ENCODE data around the gene LHPP.

LHPP gene

DNA sequence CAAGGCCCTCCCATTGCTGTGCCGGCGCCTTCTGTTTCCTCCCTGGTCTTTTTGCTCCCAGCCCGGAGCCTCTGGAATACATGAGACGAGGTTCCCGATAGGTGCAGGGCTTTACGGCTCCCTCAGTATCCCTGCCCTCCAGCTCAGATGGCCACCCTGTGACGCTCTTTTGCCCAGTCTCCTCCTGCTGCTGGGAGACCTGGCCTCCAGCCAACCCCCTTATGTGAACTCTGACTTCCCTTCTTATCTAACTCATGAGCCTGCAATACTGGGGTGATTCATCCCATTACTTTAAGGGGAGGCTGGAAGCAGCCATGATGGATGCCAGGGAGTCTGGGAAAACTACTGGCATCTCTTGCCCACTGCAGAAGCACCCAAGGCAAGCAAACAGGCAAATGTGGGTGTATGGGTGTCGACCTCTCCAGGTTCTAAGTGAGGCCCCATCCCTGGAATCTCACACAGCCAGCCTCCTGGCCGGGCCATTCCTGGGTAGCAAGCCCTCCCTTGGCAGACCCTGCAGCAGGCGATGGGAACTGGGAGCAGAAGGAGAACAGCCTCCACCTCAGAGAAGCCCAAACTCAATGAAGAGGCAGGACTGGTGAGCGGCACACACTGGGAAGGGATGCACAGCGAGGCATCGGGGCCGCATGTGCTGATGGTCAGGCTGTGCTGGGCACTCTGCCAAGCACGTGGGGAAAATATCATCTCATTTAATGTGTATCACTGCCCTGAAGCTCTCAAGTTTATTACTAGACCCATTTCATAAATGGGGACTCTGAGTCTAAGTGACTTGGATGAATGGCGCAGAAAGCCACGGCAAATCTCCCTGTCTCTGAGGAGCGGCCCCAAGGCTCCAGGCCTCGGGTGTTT lies 185.1 kb downstream of the LHPP start:
- Mint-ChIP-seq H3K36me3 (ENCODE audit: low read depth) (no peaks in the 10 kb centered on the region), H3K27me3 (no peaks in the 10 kb centered on the region), H3K9me3 (no peaks in the 10 kb centered on the region), H3K27ac (peak overlapping the region; percentile 62), H3K4me3 (no peak overlapping the region), H3K4me1 (peaks cover 80% of the 10 kb centered on the region)
- no peak for DNase-seq
- no peak for ATAC-seq

DNA sequence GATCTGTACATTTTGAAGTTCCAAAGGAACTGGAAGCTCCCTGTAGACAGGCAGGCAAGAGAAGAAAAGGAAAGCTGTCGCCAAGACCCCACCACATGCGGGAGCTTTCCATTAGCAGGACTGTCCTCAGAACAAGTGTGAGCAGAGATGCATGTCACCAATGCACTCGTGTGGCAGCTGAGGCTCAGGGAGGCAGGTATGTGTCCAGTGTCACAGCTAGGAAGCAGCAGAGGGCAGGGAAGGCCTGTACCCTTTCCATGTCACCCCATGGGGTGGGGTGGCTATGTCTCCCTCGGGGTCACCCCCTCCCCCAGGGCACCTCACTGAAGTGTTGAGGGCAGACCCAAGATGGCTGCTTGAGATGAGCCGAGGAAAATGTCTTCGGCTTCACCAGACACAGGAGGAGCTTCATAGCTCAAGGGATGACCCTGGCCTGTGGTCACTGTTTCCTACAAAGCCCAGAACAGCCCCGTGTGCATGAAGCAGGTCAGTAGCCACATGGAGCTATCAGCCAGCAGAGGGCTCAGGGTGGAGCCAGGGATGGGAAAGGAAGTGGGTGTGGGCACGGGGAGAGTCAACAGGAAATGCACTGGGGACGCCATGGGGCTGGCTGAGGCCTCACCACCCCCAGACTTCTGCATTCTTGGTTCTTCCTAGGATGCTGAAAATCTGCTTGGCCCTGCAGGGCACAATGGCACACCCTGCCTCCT lies 186.0 kb downstream of the LHPP start:
- ATAC-seq (peak; percentile 73), DNase-seq (peak; percentile 61)
- Mint-ChIP-seq H3K27me3 (no peaks in the 10 kb centered on the region), H3K27ac (peak overlapping the region; percentile 62), H3K36me3 (ENCODE audit: low read depth) (no peaks in the 10 kb centered on the region), H3K4me1 (peaks cover 82% of the 10 kb centered on the region), H3K4me3 (no peak overlapping the region), H3K9me3 (no peaks in the 10 kb centered on the region)

DNA sequence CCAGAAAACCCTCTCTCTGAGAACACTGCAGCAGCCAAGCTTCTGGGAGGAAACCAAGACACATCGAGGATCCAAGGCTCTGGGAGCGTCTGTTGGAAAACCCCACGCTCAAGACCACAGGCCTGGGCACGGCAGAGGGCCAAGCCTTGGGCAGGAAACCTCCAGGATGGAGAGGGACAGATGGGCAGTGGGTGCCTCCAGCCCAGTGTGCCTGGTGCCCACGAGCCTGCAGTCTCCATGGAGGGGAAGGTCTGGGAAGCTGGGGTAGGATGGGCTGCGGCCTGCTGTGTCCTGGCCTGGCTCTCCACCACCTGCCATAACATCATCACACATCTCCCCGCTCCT lies 186.5 kb downstream of the LHPP start:
- ATAC-seq = no peak
- peak overlapping the region; percentile 62 for H3K27ac Mint-ChIP-seq
- no peaks in the 10 kb centered on the region for H3K36me3 Mint-ChIP-seq (ENCODE audit: low read depth)
- no peak for DNase-seq
- no peaks in the 10 kb centered on the region for H3K27me3 Mint-ChIP-seq
- no peaks in the 10 kb centered on the region for H3K9me3 Mint-ChIP-seq
- H3K4me3 Mint-ChIP-seq = no peak overlapping the region
- H3K4me1 Mint-ChIP-seq = peaks cover 79% of the 10 kb centered on the region

DNA sequence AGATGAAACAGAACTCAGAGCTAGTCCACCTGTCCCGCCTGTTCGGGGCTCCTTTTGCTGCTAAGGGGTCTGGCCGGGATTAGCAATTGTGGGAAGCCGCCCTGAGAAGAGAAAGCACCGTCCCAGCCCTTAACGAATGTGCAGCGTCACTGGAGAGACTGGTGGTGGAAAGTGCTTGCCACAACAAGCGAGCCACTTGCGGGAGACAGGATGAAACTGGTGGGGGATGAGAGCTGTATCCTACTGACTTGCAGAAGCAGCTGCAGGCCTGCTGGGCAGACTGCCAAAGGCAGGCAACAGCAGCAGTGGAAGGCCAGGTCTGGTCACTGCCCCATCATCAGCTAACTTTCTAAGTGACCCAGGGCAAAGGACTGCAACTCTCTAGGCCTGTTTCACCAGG lies 187.1 kb downstream of the LHPP start:
- peaks cover 83% of the 10 kb centered on the region for H3K4me1 Mint-ChIP-seq
- H3K27ac Mint-ChIP-seq = peak overlapping the region; percentile 65
- peak; percentile 59 for ATAC-seq
- no peaks in the 10 kb centered on the region for H3K36me3 Mint-ChIP-seq (ENCODE audit: low read depth)
- peak; percentile 56 for DNase-seq
- H3K27me3 Mint-ChIP-seq = no peaks in the 10 kb centered on the region
- no peaks in the 10 kb centered on the region for H3K9me3 Mint-ChIP-seq
- peak overlapping the region; percentile 8 for H3K4me3 Mint-ChIP-seq

DNA sequence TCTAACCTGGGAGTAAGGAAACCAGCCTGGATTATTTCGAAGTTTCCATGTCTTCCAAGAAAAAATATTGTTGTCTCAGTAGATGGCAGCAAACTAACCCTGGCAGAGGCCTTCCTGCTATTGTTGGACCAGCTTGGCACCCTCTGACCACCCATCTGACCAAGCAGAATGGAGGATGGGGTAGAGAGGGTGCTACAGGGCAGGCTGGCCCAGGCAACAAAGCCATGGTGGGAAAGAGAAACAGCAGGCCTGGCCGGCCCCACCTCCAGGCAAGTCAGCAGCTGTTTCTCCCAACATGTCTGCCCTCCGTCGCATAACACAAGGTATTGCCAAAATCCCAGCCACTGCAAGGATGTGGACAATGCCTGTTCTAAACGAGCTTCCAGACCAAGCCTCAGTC lies 187.6 kb downstream of the LHPP start:
- H3K27me3 Mint-ChIP-seq = no peaks in the 10 kb centered on the region
- no peak overlapping the region for H3K4me3 Mint-ChIP-seq
- H3K9me3 Mint-ChIP-seq = no peaks in the 10 kb centered on the region
- peaks cover 85% of the 10 kb centered on the region for H3K4me1 Mint-ChIP-seq
- DNase-seq (no peak), ATAC-seq (no peak)
- H3K36me3 Mint-ChIP-seq (ENCODE audit: low read depth) = no peaks in the 10 kb centered on the region
- no peak overlapping the region for H3K27ac Mint-ChIP-seq

DNA sequence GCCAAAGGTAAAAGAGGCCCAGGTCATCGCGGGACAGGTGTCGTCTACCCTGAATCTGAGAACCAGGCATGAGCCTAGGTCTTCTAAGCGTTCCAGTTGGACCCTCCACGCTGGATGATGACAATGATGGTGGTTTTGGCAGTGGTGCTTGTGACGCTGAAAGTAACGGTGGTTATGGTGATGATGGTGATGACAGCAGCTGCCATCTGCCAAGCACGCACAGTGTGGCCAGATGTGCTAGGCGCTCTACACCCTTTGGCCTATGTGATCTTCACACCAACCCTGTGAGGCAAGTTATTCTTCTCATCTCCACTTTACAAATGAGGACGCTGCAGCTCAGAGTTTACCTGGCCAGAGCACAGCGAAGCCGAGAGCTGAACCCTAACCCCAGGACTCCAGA lies 188.6 kb downstream of the LHPP start:
- DNase-seq (no peak), ATAC-seq (no peak)
- Mint-ChIP-seq H3K27ac (peak overlapping the region; percentile 29), H3K4me1 (peaks cover 87% of the 10 kb centered on the region), H3K4me3 (no peak overlapping the region), H3K27me3 (no peaks in the 10 kb centered on the region), H3K9me3 (no peaks in the 10 kb centered on the region), H3K36me3 (ENCODE audit: low read depth) (no peaks in the 10 kb centered on the region)

DNA sequence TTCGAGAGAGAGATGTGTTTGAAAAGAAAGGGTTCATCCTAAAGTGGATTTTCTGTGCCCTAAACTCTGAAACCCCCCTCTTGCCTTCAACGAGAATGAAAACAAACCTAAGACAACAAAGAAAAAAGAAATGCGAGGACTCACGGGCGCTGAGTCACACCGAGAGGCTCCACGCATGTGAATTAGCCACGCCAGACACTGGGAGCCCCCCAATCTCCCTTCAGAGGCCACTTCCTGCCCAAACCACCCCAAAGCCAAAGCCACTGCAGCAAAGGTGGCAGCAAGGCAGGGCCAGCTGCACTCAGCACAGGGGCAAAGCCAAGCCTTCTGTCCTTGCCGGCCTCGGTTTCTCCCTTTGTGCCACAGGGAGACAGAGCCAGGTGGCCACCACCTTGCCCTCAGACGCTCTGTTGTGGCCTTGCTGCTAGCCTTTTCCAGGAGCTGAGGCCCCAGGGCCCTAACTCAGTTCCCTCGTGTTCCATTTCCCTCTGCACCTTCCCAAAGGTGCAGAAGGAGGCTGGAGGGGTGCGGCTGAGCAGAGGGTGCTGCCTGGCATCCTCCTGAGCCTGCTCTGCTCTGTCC lies 189.3 kb downstream of the LHPP start:
- peak; percentile 68 for DNase-seq

DNA sequence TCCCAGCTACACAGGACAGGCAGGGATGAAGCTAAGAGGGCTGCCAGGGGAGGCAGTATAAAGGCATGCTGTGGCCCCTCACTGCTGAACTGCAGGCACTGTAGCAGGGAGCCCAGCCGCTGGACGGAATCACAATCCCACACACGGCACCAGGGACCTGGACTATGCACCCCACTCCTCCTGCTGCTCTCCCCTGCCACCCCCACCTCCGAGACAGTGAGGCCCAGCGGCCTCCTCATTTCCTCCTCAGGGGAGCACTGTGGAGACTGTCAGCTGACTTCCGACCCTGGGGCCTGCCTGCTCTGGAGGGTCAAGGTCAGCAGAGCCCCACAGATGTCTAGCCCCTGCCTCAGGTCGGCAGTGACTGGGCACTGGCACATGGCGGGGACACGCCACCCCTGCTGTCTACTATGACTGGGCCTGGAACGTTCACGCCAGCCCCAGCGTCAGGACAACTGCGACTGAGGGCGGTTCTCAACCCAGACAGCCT lies 189.8 kb downstream of the LHPP start:
- H3K36me3 Mint-ChIP-seq (ENCODE audit: low read depth) = peaks cover 4% of the 10 kb centered on the region
- H3K4me1 Mint-ChIP-seq = peaks cover 87% of the 10 kb centered on the region
- ATAC-seq (no peak), DNase-seq (no peak)
- H3K27me3 Mint-ChIP-seq = no peaks in the 10 kb centered on the region
- no peak overlapping the region for H3K4me3 Mint-ChIP-seq
- no peaks in the 10 kb centered on the region for H3K9me3 Mint-ChIP-seq
- H3K27ac Mint-ChIP-seq = no peak overlapping the region

More for the DNA sequence above, 189.3 kb downstream of the LHPP start:
- no peaks in the 10 kb centered on the region for H3K27me3 Mint-ChIP-seq
- H3K4me1 Mint-ChIP-seq = peaks cover 91% of the 10 kb centered on the region
- ATAC-seq = peak; percentile 49
- peak overlapping the region; percentile 2 for H3K4me3 Mint-ChIP-seq
- no peaks in the 10 kb centered on the region for H3K9me3 Mint-ChIP-seq
- H3K27ac Mint-ChIP-seq = peak overlapping the region; percentile 29
- peaks cover 4% of the 10 kb centered on the region for H3K36me3 Mint-ChIP-seq (ENCODE audit: low read depth)

DNA sequence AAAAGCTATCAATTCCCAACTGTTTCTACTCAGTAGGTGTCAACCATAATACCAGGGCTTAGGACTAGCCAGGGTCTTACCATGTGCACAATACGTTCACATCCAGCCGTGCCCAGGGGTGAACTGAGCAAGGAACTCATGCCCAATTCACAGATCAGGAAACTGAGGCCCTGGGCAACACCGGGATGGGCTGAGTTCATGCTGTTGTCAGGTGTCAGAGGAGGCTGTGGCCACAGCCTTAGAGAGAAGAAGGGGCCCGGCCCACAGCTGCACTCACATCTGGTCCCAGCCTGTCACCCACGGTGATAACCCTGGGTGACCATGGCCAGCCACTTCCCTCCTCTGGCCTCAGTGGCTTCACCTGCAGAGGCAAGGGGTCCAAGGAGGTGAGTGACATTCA lies 190.6 kb downstream of the LHPP start:
- H3K4me3 Mint-ChIP-seq = no peak overlapping the region
- no peaks in the 10 kb centered on the region for H3K27me3 Mint-ChIP-seq
- H3K4me1 Mint-ChIP-seq = peaks cover 83% of the 10 kb centered on the region
- ATAC-seq (no peak), DNase-seq (no peak)
- peaks cover 4% of the 10 kb centered on the region for H3K36me3 Mint-ChIP-seq (ENCODE audit: low read depth)
- H3K27ac Mint-ChIP-seq = no peak overlapping the region
- no peaks in the 10 kb centered on the region for H3K9me3 Mint-ChIP-seq

DNA sequence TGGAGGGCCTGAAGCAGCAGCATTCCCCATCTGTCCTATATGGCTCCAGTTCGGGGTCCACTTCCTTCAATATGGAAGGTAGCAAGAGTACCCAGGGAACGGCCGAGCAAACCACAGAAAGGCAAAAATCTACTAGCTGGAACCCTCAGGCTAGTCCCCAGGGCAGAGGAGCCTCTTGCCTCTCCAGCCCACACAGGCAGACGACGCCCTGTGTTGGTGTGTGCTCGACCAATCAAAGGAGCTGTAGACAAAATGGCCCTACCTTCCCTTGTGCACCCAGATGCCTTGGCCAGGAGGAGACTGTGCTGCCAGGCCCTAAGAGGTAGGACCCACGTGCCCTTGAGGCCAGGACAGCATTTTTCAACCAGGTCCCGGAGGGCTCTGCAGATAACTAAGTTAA lies 191.1 kb downstream of the LHPP start:
- no peak overlapping the region for H3K27ac Mint-ChIP-seq
- no peaks in the 10 kb centered on the region for H3K27me3 Mint-ChIP-seq
- no peak overlapping the region for H3K4me3 Mint-ChIP-seq
- peaks cover 4% of the 10 kb centered on the region for H3K36me3 Mint-ChIP-seq (ENCODE audit: low read depth)
- H3K4me1 Mint-ChIP-seq = peaks cover 83% of the 10 kb centered on the region
- no peaks in the 10 kb centered on the region for H3K9me3 Mint-ChIP-seq
- DNase-seq = no peak
- ATAC-seq = no peak

DNA sequence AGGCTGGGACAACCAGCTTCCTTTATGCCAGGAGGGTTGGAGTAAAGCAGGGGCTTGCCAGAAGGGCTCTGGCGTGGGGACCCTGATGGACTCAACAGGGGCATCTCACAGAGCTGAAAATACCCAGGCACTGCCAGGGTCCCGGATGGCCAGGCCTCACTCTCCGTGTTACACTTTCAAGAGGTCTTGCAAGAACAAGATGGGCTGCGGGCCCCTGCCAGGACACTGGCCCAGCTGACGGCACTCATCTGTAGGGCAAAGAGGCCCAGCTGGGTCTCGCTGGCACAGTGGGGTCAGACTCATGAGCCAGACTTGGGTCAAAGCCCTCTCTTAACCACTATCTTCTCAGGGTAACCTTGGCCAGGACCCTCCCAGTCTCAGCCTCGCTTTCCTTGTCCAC lies 191.7 kb downstream of the LHPP start:
- H3K9me3 Mint-ChIP-seq = no peaks in the 10 kb centered on the region
- peaks cover 4% of the 10 kb centered on the region for H3K36me3 Mint-ChIP-seq (ENCODE audit: low read depth)
- H3K4me1 Mint-ChIP-seq = peaks cover 83% of the 10 kb centered on the region
- no peak overlapping the region for H3K27ac Mint-ChIP-seq
- H3K27me3 Mint-ChIP-seq = no peaks in the 10 kb centered on the region
- no peak overlapping the region for H3K4me3 Mint-ChIP-seq
- ATAC-seq (no peak), DNase-seq (no peak)

DNA sequence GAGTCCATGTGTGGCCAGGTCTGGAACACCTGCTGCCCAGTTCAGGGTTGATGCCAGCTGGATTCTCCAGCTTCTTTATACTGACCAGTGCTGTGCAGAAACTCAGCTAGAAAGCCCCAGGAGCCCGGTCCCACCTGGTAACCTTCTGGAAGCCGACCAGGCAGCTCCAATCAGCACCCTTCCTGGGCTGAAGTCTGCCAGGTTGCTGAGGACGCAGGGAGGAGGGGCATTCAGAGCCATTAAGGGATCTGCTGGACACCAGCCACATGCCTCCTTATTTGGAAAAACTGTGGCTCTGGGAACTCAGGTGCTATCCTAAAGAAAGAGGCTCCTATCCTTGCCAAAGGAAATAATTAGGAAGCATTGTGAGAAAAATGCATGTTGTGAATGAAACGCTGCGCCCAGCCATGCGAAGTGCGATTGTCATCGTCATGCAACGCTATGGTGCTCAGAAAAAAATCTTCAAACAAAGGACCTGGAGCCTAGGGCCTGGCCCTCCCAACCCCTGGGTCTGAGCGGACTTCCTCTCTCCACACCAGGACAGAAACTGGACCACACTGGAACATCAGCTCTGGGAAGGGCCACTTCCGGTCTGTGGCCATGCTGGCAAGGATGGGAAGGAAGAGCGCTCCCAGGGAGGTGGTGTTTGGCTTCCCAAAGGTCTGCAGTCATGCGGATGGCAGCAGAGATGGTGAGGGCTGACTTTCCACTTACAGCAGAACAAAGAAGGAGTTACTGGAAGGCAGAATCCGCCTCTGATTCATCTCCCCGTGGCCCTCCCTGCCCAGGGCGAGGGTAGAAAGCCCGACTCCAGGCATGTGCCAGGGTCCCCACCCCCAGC lies 192.4 kb downstream of the LHPP start:
- H3K4me3 Mint-ChIP-seq = no peak overlapping the region
- ATAC-seq = no peak
- H3K27ac Mint-ChIP-seq = peak overlapping the region; percentile 39
- no peak for DNase-seq
- H3K4me1 Mint-ChIP-seq = peaks cover 82% of the 10 kb centered on the region
- no peaks in the 10 kb centered on the region for H3K9me3 Mint-ChIP-seq
- no peaks in the 10 kb centered on the region for H3K27me3 Mint-ChIP-seq
- H3K36me3 Mint-ChIP-seq (ENCODE audit: low read depth) = peaks cover 4% of the 10 kb centered on the region

DNA sequence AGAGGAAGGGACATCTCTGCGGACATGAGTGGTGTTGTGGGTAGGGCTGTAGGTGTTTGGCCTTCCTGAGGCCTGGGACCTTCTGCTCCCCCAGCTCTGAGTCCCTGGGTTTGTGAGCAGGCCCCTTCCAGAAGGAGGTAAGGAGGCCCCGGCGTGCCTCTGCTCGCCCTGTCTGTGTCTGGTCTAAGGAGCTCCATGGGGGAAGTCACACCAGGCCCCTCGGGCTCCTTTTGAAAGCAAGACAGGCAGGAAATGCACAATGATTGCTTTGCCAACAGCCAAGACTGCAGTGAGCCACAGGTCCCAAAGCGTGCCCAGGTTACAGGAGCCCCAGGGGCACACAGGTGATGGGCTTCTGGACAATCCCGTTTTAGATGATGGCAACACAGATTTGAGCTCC lies 193.1 kb downstream of the LHPP start:
- ATAC-seq (no peak), DNase-seq (no peak)
- Mint-ChIP-seq H3K36me3 (ENCODE audit: low read depth) (peaks cover 4% of the 10 kb centered on the region), H3K4me1 (peaks cover 82% of the 10 kb centered on the region), H3K27ac (no peak overlapping the region), H3K9me3 (no peaks in the 10 kb centered on the region), H3K27me3 (no peaks in the 10 kb centered on the region), H3K4me3 (no peak overlapping the region)

Data from activated naive CD8-positive, alpha-beta T cell treated with anti-CD3 and anti-CD28 coated beads, Interleukin-2, amount 50 U/mL, for 24 hours (primary cell).